GM23248 (cell line): ENCODE data around the gene ATOH1. TPM values are rescaled to one million over a fixed set of nuclear protein-coding genes. Genes with fewer than 3 reads are reported as not detected.

Experiments
- DNase-seq: peaks from one replicate; pipeline ENCODE4 v3.0.0-alpha.2; 2015
- H2AFZ ChIP-seq: fragments of 200-600 bp; sonication (generic); 2 replicates; pipeline ENCODE4 v1.6.1; 2016; ENCODE audit warnings: antibody characterized with exemption
- H3F3A ChIP-seq: fragments of 200-600 bp; sonication (generic); 2 replicates; pipeline ENCODE4 v1.6.1; 2016; ENCODE audit warnings: mild to moderate bottlenecking, antibody characterized with exemption, mixed run types; ENCODE audit not compliant: insufficient read depth
- H3K27ac ChIP-seq: fragments of 200-600 bp; sonication (generic); 2 replicates; pipeline ENCODE4 v1.5.1; 2016; ENCODE audit warnings: mild to moderate bottlenecking
- H3K27me3 ChIP-seq: fragments of 200-600 bp; sonication (generic); replicated peaks from 2 replicates; pipeline ENCODE4 v1.6.1; 2016; ENCODE audit warnings: mild to moderate bottlenecking; ENCODE audit not compliant: insufficient read depth
- H3K36me3 ChIP-seq: fragments of 200-600 bp; sonication (generic); 2 replicates; pipeline ENCODE4 v1.6.1; 2016; ENCODE audit warnings: low read depth, mild to moderate bottlenecking
- H3K4me1 ChIP-seq: fragments of 200-600 bp; sonication (generic); 2 replicates; pipeline ENCODE4 v1.6.1; 2016; ENCODE audit warnings: mild to moderate bottlenecking; ENCODE audit not compliant: insufficient read depth
- H3K4me2 ChIP-seq: fragments of 200-600 bp; sonication (generic); one replicate; pipeline ENCODE4 v1.6.1; 2016; ENCODE audit warnings: mild to moderate bottlenecking; ENCODE audit not compliant: unreplicated experiment
- H3K4me3 ChIP-seq: fragments of 200-600 bp; sonication (generic); 2 replicates; pipeline ENCODE4 v1.5.1; 2016; ENCODE audit warnings: mild to moderate bottlenecking
- H3K79me2 ChIP-seq: fragments of 200-600 bp; sonication (generic); 2 replicates; pipeline ENCODE4 v1.6.1; 2016; ENCODE audit warnings: mild to moderate bottlenecking; ENCODE audit not compliant: insufficient read depth
- H3K9ac ChIP-seq: fragments of 200-600 bp; sonication (generic); 2 replicates; pipeline ENCODE4 v1.6.1; 2016; ENCODE audit warnings: mild to moderate bottlenecking
- H3K9me2 ChIP-seq: fragments of 200-600 bp; sonication (generic); 2 replicates; pipeline ENCODE4 v1.6.1; 2016; ENCODE audit warnings: mixed run types, mild to moderate bottlenecking, moderate library complexity; ENCODE audit not compliant: insufficient read depth
- H3K9me3 ChIP-seq: fragments of 200-600 bp; sonication (generic); one replicate; pipeline ENCODE4 v1.6.1; 2017; ENCODE audit warnings: low read depth
- H4K20me1 ChIP-seq: fragments of 200-600 bp; sonication (generic); 2 replicates; pipeline ENCODE4 v1.6.0; 2016; ENCODE audit not compliant: insufficient read depth
- EZH2 ChIP-seq: fragments of 200-600 bp; sonication (generic); IDR thresholded peaks from 2 replicates; pipeline ENCODE4 v1.6.1; 2018; ENCODE audit warnings: antibody characterized with exemption, mild to moderate bottlenecking; ENCODE audit not compliant: insufficient read depth, poor library complexity, severe bottlenecking
- EZH2phosphoT487 ChIP-seq: fragments of 200-600 bp; sonication (generic); IDR thresholded peaks from 2 replicates; pipeline ENCODE4 v1.6.1; 2018; ENCODE audit warnings: antibody characterized with exemption, moderate library complexity, mild to moderate bottlenecking, low read depth; ENCODE audit not compliant: insufficient read depth
- WGBS, 2 experiments: methylation state at CpG; one replicate each; pipeline ENCODE4 v1.1.6; 2015 to 2017; ENCODE audit warnings: low lambda C conversion rate in 2 of 2, low coverage in 1 of 2; ENCODE audit errors: missing lambda C conversion rate in 2 of 2; 5-methylcytosine and 5-hydroxymethylcytosine counted together
- in situ Hi-C: fragments of 300-500 bp; cut with MboI; formaldehyde crosslinking; loops from 2 replicates; pipeline ENCODE4 v1.15.0; 2020
- polyA plus RNA-seq: library from polyadenylated mRNA; unstranded; fragments of >200 nt; fragmentation: Nextera tagmentation; extraction: Ambion mirVana; gene quantifications from 2 replicates; pipeline ENCODE4 v1.2.1, GENCODE V29; 2016
- total RNA-seq: library from RNA; depleted of rRNA; stranded (reverse); fragments of >200 nt; shearing (Covaris generic); gene quantifications from 2 replicates; pipeline ENCODE4 v1.2.3, GENCODE V29; 2014; rRNA removed

ATOH1 gene, protein sequence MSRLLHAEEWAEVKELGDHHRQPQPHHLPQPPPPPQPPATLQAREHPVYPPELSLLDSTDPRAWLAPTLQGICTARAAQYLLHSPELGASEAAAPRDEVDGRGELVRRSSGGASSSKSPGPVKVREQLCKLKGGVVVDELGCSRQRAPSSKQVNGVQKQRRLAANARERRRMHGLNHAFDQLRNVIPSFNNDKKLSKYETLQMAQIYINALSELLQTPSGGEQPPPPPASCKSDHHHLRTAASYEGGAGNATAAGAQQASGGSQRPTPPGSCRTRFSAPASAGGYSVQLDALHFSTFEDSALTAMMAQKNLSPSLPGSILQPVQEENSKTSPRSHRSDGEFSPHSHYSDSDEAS
- total RNA-seq, result not detected in 2 replicates
- not detected in 2 replicates for polyA plus RNA-seq

DNA sequence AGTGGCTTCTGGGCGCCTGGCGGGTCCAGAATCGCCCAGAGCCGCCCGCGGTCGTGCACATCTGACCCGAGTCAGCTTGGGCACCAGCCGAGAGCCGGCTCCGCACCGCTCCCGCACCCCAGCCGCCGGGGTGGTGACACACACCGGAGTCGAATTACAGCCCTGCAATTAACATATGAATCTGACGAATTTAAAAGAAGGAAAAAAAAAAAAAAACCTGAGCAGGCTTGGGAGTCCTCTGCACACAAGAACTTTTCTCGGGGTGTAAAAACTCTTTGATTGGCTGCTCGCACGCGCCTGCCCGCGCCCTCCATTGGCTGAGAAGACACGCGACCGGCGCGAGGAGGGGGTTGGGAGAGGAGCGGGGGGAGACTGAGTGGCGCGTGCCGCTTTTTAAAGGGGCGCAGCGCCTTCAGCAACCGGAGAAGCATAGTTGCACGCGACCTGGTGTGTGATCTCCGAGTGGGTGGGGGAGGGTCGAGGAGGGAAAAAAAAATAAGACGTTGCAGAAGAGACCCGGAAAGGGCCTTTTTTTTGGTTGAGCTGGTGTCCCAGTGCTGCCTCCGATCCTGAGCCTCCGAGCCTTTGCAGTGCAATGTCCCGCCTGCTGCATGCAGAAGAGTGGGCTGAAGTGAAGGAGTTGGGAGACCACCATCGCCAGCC lies at the start of gene ATOH1:
TSS of gene ATOH1 (plus strand) at position 422 of the 663 bp plus-strand sequence. CDS start at position 596, 174 bp downstream.
- Histone ChIP-seq H3K4me3 (peak within 1 kb of the TSS; percentile 35; the same call in 1 of the 2 replicates), H3K27ac (no peak within 1 kb of the TSS), H3K36me3 (no peaks in the 10 kb centered on the region), H4K20me1 (no peaks in the 10 kb centered on the region), H3F3A (no peaks in the 10 kb centered on the region), H3K9me2 (no peaks in the 10 kb centered on the region), H3K27me3 (peaks cover 77% of the 10 kb centered on the region), H3K9ac (no peak within 1 kb of the TSS), H3K79me2 (no peaks in the 10 kb centered on the region), H2AFZ (peak within 1 kb of the TSS; percentile 56; the same call in 1 of the 2 replicates), H3K9me3 (no peaks in the 10 kb centered on the region), H3K4me2 (peak within 1 kb of the TSS; percentile 48), H3K4me1 (no peaks in the 10 kb centered on the region)
- in situ Hi-C loops, result no loop called here
- TF ChIP-seq EZH2phosphoT487 (no peak), EZH2 (no peak)
- peak; percentile 13 for DNase-seq
- 2 to 4% methylated on average over 44 to 45 of the region's 46 CpGs for WGBS, 2 experiments

DNA sequence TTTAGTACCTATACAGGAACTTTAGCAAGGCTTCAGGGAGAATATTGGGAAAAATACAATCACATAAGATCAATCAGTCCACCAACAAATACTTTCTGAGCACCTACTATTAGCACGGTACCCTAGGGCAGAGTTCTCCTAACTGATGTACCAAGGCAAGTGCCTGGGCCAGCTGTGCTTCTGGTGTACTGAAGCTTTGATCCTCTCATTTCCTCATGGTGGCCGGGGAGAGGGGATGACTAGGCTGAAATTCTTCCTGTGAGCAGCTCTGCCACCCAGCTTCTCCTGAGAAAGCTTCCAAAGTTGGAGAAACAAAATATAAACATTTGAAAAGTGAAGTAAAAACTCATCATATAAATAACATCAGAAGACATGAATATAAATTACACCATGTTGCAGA lies 49.3 kb upstream of the ATOH1 start:
- Histone ChIP-seq H4K20me1 (no peaks in the 10 kb centered on the region), H3F3A (no peaks in the 10 kb centered on the region), H3K27ac (no peak overlapping the region), H3K9ac (no peak overlapping the region), H3K9me3 (no peaks in the 10 kb centered on the region), H2AFZ (no peak overlapping the region), H3K79me2 (no peaks in the 10 kb centered on the region), H3K27me3 (0 out of 2 replicates have a peak, but pooled peaks cover 4% of the 10 kb centered on the region), H3K4me3 (no peak overlapping the region), H3K4me1 (no peaks in the 10 kb centered on the region), H3K9me2 (no peaks in the 10 kb centered on the region), H3K36me3 (no peaks in the 10 kb centered on the region), H3K4me2 (no peak overlapping the region)
- TF ChIP-seq EZH2phosphoT487 (no peak), EZH2 (no peak)
- WGBS, 2 experiments, result 12 to 35% methylated on average over 2 of the region's 2 CpGs
- in situ Hi-C loops, result loop anchor here (25.0 kb wide), 1 partner anchor 808 kb away; no protein-coding TSS in a partner anchor
- no peak for DNase-seq

DNA sequence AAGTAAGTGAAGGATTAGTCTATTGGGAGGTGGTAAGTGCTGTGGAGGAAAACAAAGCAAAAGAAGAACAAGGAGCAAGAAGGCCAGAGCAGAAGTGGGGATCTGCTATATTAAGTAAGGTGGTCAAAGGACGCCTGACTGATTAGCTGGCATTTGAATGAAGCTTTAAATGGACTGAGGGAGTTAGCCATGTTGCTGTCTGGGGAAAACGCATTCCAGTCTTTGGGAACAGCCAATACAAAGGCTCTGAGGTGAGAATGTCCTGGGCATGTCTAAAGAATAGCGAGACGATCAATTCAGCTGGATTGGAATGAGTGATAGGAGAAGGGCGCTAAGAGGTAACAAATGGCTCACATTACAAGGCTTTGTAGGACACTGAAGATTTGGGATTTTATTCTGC lies 48.5 kb upstream of the ATOH1 start:
- 39 to 43% methylated on average over 5 of the region's 5 CpGs for WGBS, 2 experiments
- Histone ChIP-seq H3K9me2 (no peaks in the 10 kb centered on the region), H4K20me1 (no peaks in the 10 kb centered on the region), H3K79me2 (no peaks in the 10 kb centered on the region), H3K9me3 (no peaks in the 10 kb centered on the region), H3F3A (no peaks in the 10 kb centered on the region), H3K27me3 (0 out of 2 replicates have a peak, but pooled peaks cover 4% of the 10 kb centered on the region), H3K4me2 (no peak overlapping the region), H2AFZ (no peak overlapping the region), H3K4me1 (no peaks in the 10 kb centered on the region), H3K36me3 (no peaks in the 10 kb centered on the region), H3K27ac (no peak overlapping the region), H3K4me3 (no peak overlapping the region), H3K9ac (no peak overlapping the region)
- no peak for DNase-seq
- in situ Hi-C loops, result loop anchor here (25.0 kb wide), 1 partner anchor 807 kb away; no protein-coding TSS in a partner anchor
- no peak for TF ChIP-seq EZH2
- no peak for TF ChIP-seq EZH2phosphoT487

DNA sequence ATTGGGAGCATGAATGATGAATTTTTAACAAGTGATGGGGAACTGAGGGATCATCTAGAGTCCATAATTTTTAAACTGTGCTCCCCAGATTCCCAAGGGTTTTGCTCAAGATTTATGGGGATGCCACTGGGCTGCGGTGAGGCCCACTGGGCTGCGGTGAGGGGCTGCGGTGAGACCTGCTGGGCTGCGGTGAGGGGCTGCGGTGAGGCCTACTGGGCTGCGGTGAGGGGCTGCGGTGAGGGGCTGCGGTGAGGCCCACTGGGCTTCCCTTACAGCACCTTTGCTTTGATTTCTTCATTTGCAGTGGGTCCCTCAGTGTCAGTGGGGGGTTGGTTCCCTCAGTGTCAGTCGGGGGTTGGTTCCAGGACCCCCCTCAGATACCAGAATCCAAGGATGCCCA lies 47.4 kb upstream of the ATOH1 start:
- Histone ChIP-seq H3K36me3 (no peaks in the 10 kb centered on the region), H4K20me1 (no peaks in the 10 kb centered on the region), H3F3A (no peaks in the 10 kb centered on the region), H2AFZ (no peak overlapping the region), H3K4me1 (no peaks in the 10 kb centered on the region), H3K27me3 (0 out of 2 replicates have a peak, but pooled peaks cover 4% of the 10 kb centered on the region), H3K9ac (no peak overlapping the region), H3K4me3 (no peak overlapping the region), H3K4me2 (no peak overlapping the region), H3K79me2 (no peaks in the 10 kb centered on the region), H3K9me2 (no peaks in the 10 kb centered on the region), H3K9me3 (no peaks in the 10 kb centered on the region), H3K27ac (no peak overlapping the region)
- in situ Hi-C loops, result loop anchor here (25.0 kb wide), 1 partner anchor 806 kb away; no protein-coding TSS in a partner anchor
- WGBS, 2 experiments, result 67 to 69% methylated on average over 9 of the region's 9 CpGs
- DNase-seq, result no peak
- TF ChIP-seq EZH2, result no peak
- TF ChIP-seq EZH2phosphoT487, result no peak
